HEK293 (cell line): ENCODE data around the gene SLC5A12.

Source experiments
- CTCF ChIA-PET: fragments of 350-600 bp; formaldehyde crosslinking; extraction: SDS; loops from one replicate; lab custom pipeline; 2021; ENCODE audit warnings: antibody characterized with exemption; lab: Yijun Ruan, JAX
- POLR2A ChIA-PET: fragments of 300-600 bp; formaldehyde crosslinking; extraction: SDS; loops from one replicate; lab custom pipeline; 2020; ENCODE audit warnings: antibody characterized with exemption, inconsistent platforms; lab: Yijun Ruan, JAX
- H3K27ac ChIP-seq: fragments of 200-500 bp; sonication (Bioruptor generic); 2 replicates; pipeline ENCODE4 v1.5.1; 2014; ENCODE audit warnings: low read depth, low read length, control low read depth, inconsistent platforms; ENCODE audit errors: extremely low read depth
- H3K36me3 ChIP-seq, 2 experiments: fragments of 200-500 bp in 1 of 2; sonication (Bioruptor generic) in 1 of 2; 1 replicate in 1 of 2; 2 replicates in 1 of 2; pipeline ENCODE4 v1.5.1; 2014 to 2017; ENCODE audit warnings: inconsistent platforms in 2 of 2, low read length in 2 of 2; ENCODE audit not compliant: control insufficient read depth in 2 of 2, insufficient read depth in 1 of 2
- H3K4me1 ChIP-seq: fragments of 200-500 bp; sonication (Bioruptor generic); 2 replicates; pipeline ENCODE4 v1.5.1; 2014; ENCODE audit warnings: mild to moderate bottlenecking, low read length, inconsistent platforms; ENCODE audit not compliant: control insufficient read depth, insufficient read depth
- H3K4me3 ChIP-seq: 2 replicates; pipeline ENCODE4 v1.5.1; 2011; ENCODE audit warnings: low read depth, mild to moderate bottlenecking, control low read depth, low read length, moderate library complexity
- H3K9me3 ChIP-seq: fragments of 200-500 bp; sonication (Bioruptor generic); 2 replicates; pipeline ENCODE4 v1.5.1; 2014; ENCODE audit warnings: low read depth, low read length, inconsistent platforms; ENCODE audit not compliant: control insufficient read depth, insufficient read depth
- BCL6B ChIP-seq: fragments of 450-650 bp; formaldehyde crosslinking; IDR thresholded peaks from 2 replicates; pipeline ENCODE4 v1.5.1; 2017; ENCODE audit warnings: missing biosample characterization, missing genetic modification characterization
- FEZF1 ChIP-seq: fragments of 450-650 bp; formaldehyde crosslinking; IDR thresholded peaks from 2 replicates; pipeline ENCODE4 v1.5.1; 2016; ENCODE audit warnings: missing biosample characterization, missing genetic modification characterization
- INSM2 ChIP-seq: fragments of 450-650 bp; formaldehyde crosslinking; IDR thresholded peaks from 2 replicates; pipeline ENCODE4 v1.5.1; 2016; ENCODE audit warnings: missing biosample characterization, missing genetic modification characterization
- MZF1 ChIP-seq: fragments of 450-650 bp; formaldehyde crosslinking; IDR thresholded peaks from 2 replicates; pipeline ENCODE4 v1.5.1; 2017; ENCODE audit warnings: missing biosample characterization, missing genetic modification characterization, borderline replicate concordance
- OSR2 ChIP-seq: fragments of 450-650 bp; formaldehyde crosslinking; IDR thresholded peaks from 2 replicates; pipeline ENCODE4 v1.5.1; 2016; ENCODE audit warnings: missing biosample characterization, missing genetic modification characterization
- PRDM10 ChIP-seq: fragments of 450-650 bp; formaldehyde crosslinking; IDR thresholded peaks from 2 replicates; pipeline ENCODE4 v1.5.1; 2016; ENCODE audit warnings: missing biosample characterization, missing genetic modification characterization
- PRDM4 ChIP-seq: fragments of 450-650 bp; formaldehyde crosslinking; IDR thresholded peaks from 2 replicates; pipeline ENCODE4 v1.5.1; 2017; ENCODE audit warnings: missing biosample characterization, missing genetic modification characterization
- ZBTB49 ChIP-seq: fragments of 450-650 bp; formaldehyde crosslinking; IDR thresholded peaks from 2 replicates; pipeline ENCODE4 v1.5.1; 2016; ENCODE audit warnings: missing biosample characterization, missing genetic modification characterization, low read depth
- ZNF114 ChIP-seq: fragments of 450-650 bp; formaldehyde crosslinking; IDR thresholded peaks from 2 replicates; pipeline ENCODE4 v1.5.0; 2017; ENCODE audit warnings: missing biosample characterization, missing genetic modification characterization
- ZNF132 ChIP-seq: fragments of 450-650 bp; formaldehyde crosslinking; IDR thresholded peaks from 2 replicates; pipeline ENCODE4 v1.5.1; 2017; ENCODE audit warnings: missing biosample characterization, missing genetic modification characterization, borderline replicate concordance
- ZNF133 ChIP-seq: fragments of 450-650 bp; formaldehyde crosslinking; IDR thresholded peaks from 2 replicates; pipeline ENCODE4 v1.5.1; 2016; ENCODE audit warnings: missing biosample characterization, missing genetic modification characterization
- ZNF211 ChIP-seq: fragments of 450-650 bp; formaldehyde crosslinking; IDR thresholded peaks from 2 replicates; pipeline ENCODE4 v1.5.1; 2016; ENCODE audit warnings: low read depth, missing biosample characterization, missing genetic modification characterization
- ZNF266 ChIP-seq: fragments of 450-650 bp; formaldehyde crosslinking; IDR thresholded peaks from 2 replicates; pipeline ENCODE4 v1.5.1; 2016; ENCODE audit warnings: missing biosample characterization, missing genetic modification characterization, low read depth
- ZNF398 ChIP-seq: fragments of 450-650 bp; formaldehyde crosslinking; IDR thresholded peaks from 2 replicates; pipeline ENCODE4 v1.5.1; 2017; ENCODE audit warnings: missing biosample characterization, missing genetic modification characterization
- ZNF416 ChIP-seq: fragments of 450-650 bp; formaldehyde crosslinking; IDR thresholded peaks from 2 replicates; pipeline ENCODE4 v1.5.1; 2016; ENCODE audit warnings: missing biosample characterization, missing genetic modification characterization
- ZNF473 ChIP-seq: fragments of 450-650 bp; formaldehyde crosslinking; IDR thresholded peaks from 2 replicates; pipeline ENCODE4 v1.5.1; 2017; ENCODE audit warnings: missing biosample characterization, missing genetic modification characterization
- ZNF544 ChIP-seq: fragments of 450-650 bp; formaldehyde crosslinking; IDR thresholded peaks from 2 replicates; pipeline ENCODE4 v1.5.0; 2017; ENCODE audit warnings: missing biosample characterization, missing genetic modification characterization
- ZNF558 ChIP-seq: fragments of 450-650 bp; formaldehyde crosslinking; IDR thresholded peaks from 2 replicates; pipeline ENCODE4 v1.5.1; 2016; ENCODE audit warnings: missing biosample characterization, missing genetic modification characterization
- ZNF561 ChIP-seq: fragments of 450-650 bp; IDR thresholded peaks from 2 replicates; pipeline ENCODE4 v1.5.1; 2018; ENCODE audit warnings: missing biosample characterization, missing genetic modification characterization, borderline replicate concordance
- ZNF580 ChIP-seq: fragments of 450-650 bp; formaldehyde crosslinking; IDR thresholded peaks from 2 replicates; pipeline ENCODE4 v1.5.1; 2016; ENCODE audit warnings: missing biosample characterization, missing genetic modification characterization
- ZNF623 ChIP-seq: fragments of 450-650 bp; formaldehyde crosslinking; IDR thresholded peaks from 2 replicates; pipeline ENCODE4 v1.5.1; 2016; ENCODE audit warnings: missing biosample characterization, missing genetic modification characterization
- ZNF624 ChIP-seq: fragments of 450-650 bp; formaldehyde crosslinking; IDR thresholded peaks from 2 replicates; pipeline ENCODE4 v1.5.1; 2017; ENCODE audit warnings: missing biosample characterization, missing genetic modification characterization
- ZNF660 ChIP-seq: fragments of 450-650 bp; IDR thresholded peaks from 2 replicates; pipeline ENCODE4 v1.5.1; 2018; ENCODE audit warnings: missing biosample characterization, mild to moderate bottlenecking, missing genetic modification characterization
- ZNF843 ChIP-seq: fragments of 450-650 bp; formaldehyde crosslinking; IDR thresholded peaks from 2 replicates; pipeline ENCODE4 v1.5.1; 2016; ENCODE audit warnings: missing biosample characterization, missing genetic modification characterization
- ZSCAN16 ChIP-seq: fragments of 450-650 bp; formaldehyde crosslinking; IDR thresholded peaks from 2 replicates; pipeline ENCODE4 v1.5.1; 2016; ENCODE audit warnings: missing biosample characterization, missing genetic modification characterization

SLC5A12 gene

GRCh38 chr11:26715133-26715532 lies 6.7 kb downstream of the SLC5A12 start:
- ChIA-PET POLR2A (interaction anchor here (0.6 kb wide), 1 partner anchor 134 kb away, joined by 3 read pairs; no protein-coding TSS in a partner anchor), CTCF (interaction anchor here (0.8 kb wide), 1 partner anchor 383 kb away, joined by 4 read pairs; the partner anchor contains the start of gene ANO3)
- H3K27ac ChIP-seq: no peak overlapping the region
- no peaks in the 10 kb centered on the region for H3K36me3 ChIP-seq
- no peak overlapping the region for H3K4me3 ChIP-seq
- no peaks in the 10 kb centered on the region; the same call in 1 of the 2 replicates for H3K4me1 ChIP-seq
- H3K9me3 ChIP-seq: no peaks in the 10 kb centered on the region
- TF ChIP-seq INSM2 (tag by site-specific recombination): no peak
- peak; percentile 22; the same call in 1 of the 2 replicates for TF ChIP-seq PRDM10
- TF ChIP-seq ZNF544 (tag by site-specific recombination): peak; percentile 72; the same call in 1 of the 2 replicates
- TF ChIP-seq ZNF473 (tag by site-specific recombination): no peak
- TF ChIP-seq PRDM4 (tag by site-specific recombination): no peak
- TF ChIP-seq ZSCAN16 (tag by site-specific recombination): peak; percentile 76; the same call in 1 of the 2 replicates
- TF ChIP-seq ZNF580 (tag by site-specific recombination): no peak
- no peak for TF ChIP-seq ZNF843 (tag by site-specific recombination)
- peak; percentile 56; the same call in 1 of the 2 replicates for TF ChIP-seq ZNF660 (tag by site-specific recombination)
- TF ChIP-seq MZF1 (tag by site-specific recombination): peak; percentile 68; the same call in 1 of the 2 replicates
- TF ChIP-seq ZNF114: no peak
- no peak for TF ChIP-seq ZBTB49
- no peak for TF ChIP-seq ZNF416 (tag by site-specific recombination)
- peak; percentile 44; the same call in 1 of the 2 replicates for TF ChIP-seq FEZF1
- TF ChIP-seq ZNF561: no peak
- no peak for TF ChIP-seq BCL6B (tag by site-specific recombination)
- peak; percentile 61 for TF ChIP-seq OSR2 (tag by site-specific recombination)
- no peak for TF ChIP-seq ZNF133 (tag by site-specific recombination)
- TF ChIP-seq ZNF624: no peak
- no peak for TF ChIP-seq ZNF266
- TF ChIP-seq ZNF623: no peak
- no peak for TF ChIP-seq ZNF558
- no peak for TF ChIP-seq ZNF398 (tag by site-specific recombination)
- TF ChIP-seq ZNF211 (tag by site-specific recombination): no peak
- TF ChIP-seq ZNF132 (tag by site-specific recombination): no peak
